ENCODE measurements around the gene SORCS2. TPM values are rescaled to one million over a fixed set of nuclear protein-coding genes. Genes with fewer than 3 reads are reported as not detected.

Gene SORCS2
- total RNA-seq, 4 donors from 2014 or later, result 1.1 to 2.5 (median 2.0) TPM

- H3K27me3 ChIP-seq, result no peaks in the 10 kb centered on the region
- intact Hi-C loops (cut with DNase I), result no loop called here
- H3K4me1 ChIP-seq, result peaks cover 0 to 16% (median 3%) of the 10 kb centered on the region in 3 donors
- no peak for TF ChIP-seq CTCF (IDR thresholded peaks at IDR 0.05)
- no peak for TF ChIP-seq POLR2A (IDR thresholded peaks at IDR 0.05)
- no peak overlapping the region for H3K27ac ChIP-seq
- no peaks in the 10 kb centered on the region for H3K9me3 ChIP-seq
- no peak overlapping the region for H3K4me3 ChIP-seq
- H3K36me3 ChIP-seq, result no peaks in the 10 kb centered on the region
- no peak for DNase-seq
- WGBS, 2 donors, result 78 to 86% methylated on average over 3 of the region's 3 CpGs
These were observed 22.3 kb upstream of the SORCS2 start for GRCh38 chr4:7170012-7170411.

GRCh38 chr4:7171191-7171900 is 21.0 kb upstream of the SORCS2 start:
- Histone ChIP-seq H3K27me3 (no peaks in the 10 kb centered on the region), H3K27ac (no peak overlapping the region), H3K4me1 (peaks cover 0 to 16% (median 3%) of the 10 kb centered on the region in 3 donors), H3K36me3 (no peaks in the 10 kb centered on the region), H3K9me3 (no peaks in the 10 kb centered on the region), H3K4me3 (no peak overlapping the region)
- WGBS, 2 donors, result 69 to 77% methylated on average over 4 of the region's 4 CpGs
- TF ChIP-seq CTCF (IDR thresholded peaks at IDR 0.05) (no peak), POLR2A (IDR thresholded peaks at IDR 0.05) (no peak)
- intact Hi-C loops (cut with DNase I), result no loop called here
- no peak for DNase-seq

- intact Hi-C loops (cut with DNase I), result no loop called here
- TF ChIP-seq CTCF (IDR thresholded peaks at IDR 0.05), result no peak
- TF ChIP-seq POLR2A (IDR thresholded peaks at IDR 0.05), result no peak
- Histone ChIP-seq H3K9me3 (no peaks in the 10 kb centered on the region), H3K27me3 (no peaks in the 10 kb centered on the region), H3K4me3 (no peak overlapping the region), H3K36me3 (no peaks in the 10 kb centered on the region), H3K4me1 (peaks cover 0 to 6% (median 0%) of the 10 kb centered on the region in 3 donors), H3K27ac (no peak overlapping the region)
- DNase-seq, result no peak
- WGBS, 2 donors, result 83% methylated on average over 5 of the region's 6 CpGs; no CpG with 5 or more reads in 1 of the 2 donors
These were observed 19.8 kb upstream of the SORCS2 start for GRCh38 chr4:7172508-7172907.

GRCh38 chr4:7172946-7173345 is 19.4 kb upstream of the SORCS2 start:
- TF ChIP-seq POLR2A (IDR thresholded peaks at IDR 0.05) (no peak), CTCF (IDR thresholded peaks at IDR 0.05) (no peak)
- intact Hi-C loops (cut with DNase I), result no loop called here
- no peaks in the 10 kb centered on the region for H3K27me3 ChIP-seq
- H3K9me3 ChIP-seq, result no peaks in the 10 kb centered on the region
- H3K4me1 ChIP-seq, result peaks cover 0 to 2% (median 0%) of the 10 kb centered on the region in 3 donors
- 71 to 95% methylated on average over 4 to 8 of the region's 13 CpGs for WGBS, 2 donors
- H3K27ac ChIP-seq, result no peak overlapping the region
- no peak for DNase-seq
- H3K36me3 ChIP-seq, result no peaks in the 10 kb centered on the region
- H3K4me3 ChIP-seq, result no peak overlapping the region

GRCh38 chr4:7173841-7174449 is 18.4 kb upstream of the SORCS2 start:
- H3K4me1 ChIP-seq, result no peaks in the 10 kb centered on the region
- 51 to 70% methylated on average over 9 of the region's 9 CpGs for WGBS, 2 donors
- TF ChIP-seq POLR2A (IDR thresholded peaks at IDR 0.05), result no peak
- TF ChIP-seq CTCF (IDR thresholded peaks at IDR 0.05), result no peak
- H3K27me3 ChIP-seq, result no peaks in the 10 kb centered on the region
- intact Hi-C loops (cut with DNase I), result no loop called here
- H3K36me3 ChIP-seq, result no peaks in the 10 kb centered on the region
- H3K27ac ChIP-seq, result no peak overlapping the region
- H3K4me3 ChIP-seq, result no peak overlapping the region
- H3K9me3 ChIP-seq, result peaks cover 0 to 3% (median 2%) of the 10 kb centered on the region in 3 donors
- no peak for DNase-seq

Measured in esophagus squamous epithelium (tissue), 5 donors.